K562 (cell line): ENCODE data around the gene DAPK2. TPM values are rescaled to one million over a fixed set of nuclear protein-coding genes. Genes with fewer than 3 reads are reported as not detected.
A peak's percentile ranks its signal among the peaks of the same experiment; 100 is the strongest.

Experiments
- CCNT2 ChIP-seq: IDR thresholded peaks from 2 replicates; pipeline ENCODE4 v1.6.1; 2011; ENCODE audit warnings: borderline replicate concordance, low read depth, mild to moderate bottlenecking, moderate library complexity, mixed read lengths, low read length; ENCODE audit not compliant: insufficient read length; ENCODE audit errors: extremely low read depth
- CREB3L1 ChIP-seq: fragments of 450-650 bp; IDR thresholded peaks from 2 replicates; pipeline ENCODE4 v1.6.1; 2014; ENCODE audit warnings: low read depth, mild to moderate bottlenecking, moderate library complexity, borderline replicate concordance
- CXXC5 ChIP-seq: fragments of 250-450 bp; sonication (Bioruptor Pico); IDR thresholded peaks from 2 replicates; pipeline ENCODE4 v1.8.0; 2022; ENCODE audit warnings: inconsistent platforms, mild to moderate bottlenecking, moderate library complexity
- FOXM1 ChIP-seq, 2 experiments: fragments of 450-650 bp in 1 of 2; sonication (generic) in 1 of 2; formaldehyde crosslinking in 1 of 2; IDR thresholded peaks; 2 replicates each; pipeline versions ENCODE4 v1.6.1 to v1.9.0; 2017 to 2022; ENCODE audit warnings: low read depth in 2 of 2, mild to moderate bottlenecking in 2 of 2, missing genetic modification reagents in 1 of 2, moderate library complexity in 1 of 2
- GABPA ChIP-seq: fragments of 200-800 bp; sonication (Bioruptor generic); conservative IDR thresholded peaks from 2 replicates; pipeline ENCODE4 v1.6.1; 2016; ENCODE audit warnings: low read depth, missing genetic modification characterization, missing compliant biosample characterization
- HNRNPH1 ChIP-seq: fragments of 200-400 bp; formaldehyde crosslinking; optimal IDR thresholded peaks from 2 replicates; pipeline ENCODE3; 2017; ENCODE audit warnings: low read depth, mild to moderate bottlenecking, low read length, moderate library complexity
- JUNB ChIP-seq: fragments of 450-650 bp; formaldehyde crosslinking; conservative IDR thresholded peaks from 2 replicates; pipeline ENCODE4 v1.4.0; 2020; ENCODE audit warnings: mild to moderate bottlenecking
- JUND ChIP-seq, 2 experiments: IDR thresholded peaks; 2 replicates in 1 of 2; 3 replicates in 1 of 2; pipeline ENCODE4 v1.6.1; 2011; ENCODE audit warnings: borderline replicate concordance in 2 of 2, low read depth in 2 of 2, low read length in 2 of 2, improper control_type of control experiment in 1 of 2, missing biosample characterization in 1 of 2, missing genetic modification characterization in 1 of 2, missing genetic modification reagents in 1 of 2
- NEUROD1 ChIP-seq: fragments of 150-350 bp; IDR thresholded peaks from 2 replicates; pipeline ENCODE4 v1.6.1; 2014; ENCODE audit warnings: borderline replicate concordance, low read length, low read depth; ENCODE audit not compliant: partially characterized antibody
- NFE2 ChIP-seq: IDR thresholded peaks from 2 replicates; pipeline ENCODE4 v1.6.1; 2014; ENCODE audit warnings: antibody characterized with exemption, low read depth
- NR2F6 ChIP-seq: fragments of 450-650 bp; formaldehyde crosslinking; IDR thresholded peaks from 2 replicates; pipeline ENCODE4 v1.4.0; 2020; ENCODE audit warnings: mild to moderate bottlenecking
- RUNX1 ChIP-seq: sonication (generic); IDR thresholded peaks from 2 replicates; pipeline ENCODE4 v1.6.1; 2016; ENCODE audit warnings: antibody characterized with exemption, low read depth
- STAT6 ChIP-seq: sonication (generic); formaldehyde crosslinking; IDR thresholded peaks from 2 replicates; pipeline ENCODE4 v1.8.1; 2023; ENCODE audit warnings: mild to moderate bottlenecking, missing genetic modification reagents
- TBL1XR1 ChIP-seq, 2 experiments: IDR thresholded peaks; 2 replicates each; pipeline ENCODE4 v1.6.1; 2012; ENCODE audit warnings: improper control_type of control experiment in 2 of 2, low read length in 2 of 2, mild to moderate bottlenecking in 1 of 2
- TEAD1 ChIP-seq, 2 experiments: fragments of 450-650 bp in 1 of 2; sonication (generic) in 1 of 2; formaldehyde crosslinking; IDR thresholded peaks; 2 replicates each; pipeline versions ENCODE4 v1.4.0 to v1.8.0; 2020 to 2022; ENCODE audit warnings: mild to moderate bottlenecking in 2 of 2, missing genetic modification reagents in 1 of 2
- TEAD4 ChIP-seq, 2 experiments: sonication (generic) in 1 of 2; formaldehyde crosslinking in 1 of 2; IDR thresholded peaks; 2 replicates each; pipeline versions ENCODE4 v1.6.1 to v1.8.0; 2012 to 2022; ENCODE audit warnings: borderline replicate concordance in 1 of 2, inconsistent platforms in 1 of 2, low read length in 1 of 2, mild to moderate bottlenecking in 1 of 2, missing genetic modification reagents in 1 of 2
- ZFX ChIP-seq: sonication (generic); formaldehyde crosslinking; IDR thresholded peaks from 2 replicates; pipeline ENCODE4 v1.8.0; 2022; ENCODE audit warnings: mild to moderate bottlenecking, missing genetic modification reagents, moderate library complexity
- ZNF311 ChIP-seq: fragments of 250-450 bp; sonication (Bioruptor Pico); IDR thresholded peaks from 2 replicates; pipeline ENCODE4 v1.4.0; 2020; ENCODE audit warnings: mild to moderate bottlenecking, moderate library complexity
- ZNF766 ChIP-seq: fragments of 200-800 bp; sonication (Bioruptor generic); conservative IDR thresholded peaks from 2 replicates; pipeline ENCODE4 v1.6.1; 2016; ENCODE audit warnings: missing genetic modification characterization, missing compliant biosample characterization
- polyA plus RNA-seq, 8 experiments: library from polyadenylated mRNA; depleted of rRNA in 4 of 8; stranded (reverse) in 5 of 8; unstranded in 3 of 8; fragments of >200 nt; fragmentation: Nextera tagmentation in 2 of 8; fragmentation: Illumina TruSeq in 1 of 8; extraction: Ambion mirVana in 2 of 8; extraction: Trizol in 1 of 8; gene quantifications; 2 replicates each; pipeline versions ENCODE4 v1.2.1 to v1.2.3, GENCODE V29; 2011 to 2014; ENCODE audit warnings: inconsistent platforms in 1 of 8, missing spikeins in 1 of 8
- total RNA-seq, 7 experiments: library from RNA; depleted of rRNA in 6 of 7; stranded (reverse); fragments of >200 nt in 6 of 7; fragmentation: Illumina TruSeq in 2 of 7; extraction: Trizol in 2 of 7; gene quantifications; 2 replicates each; pipeline versions ENCODE4 v1.2.1 to v1.2.3, GENCODE V29; 2011 to 2021; ENCODE audit warnings: low replicate concordance in 1 of 7
- TF ChIP-seq, protein P1 (sequence below): fragments of 450-650 bp; conservative IDR thresholded peaks from 2 replicates; pipeline ENCODE4 v1.6.1; 2016; ENCODE audit warnings: missing genetic modification characterization, low read depth, mild to moderate bottlenecking, missing compliant biosample characterization, moderate library complexity

The DAPK2 gene
- total and polyA plus RNA-seq, 9 of the 15 experiments (the other 6 are each of a cell fraction or from before 2014, with no cell fraction given): 0.14 to 5.2 (median 2.2) TPM

DNA sequence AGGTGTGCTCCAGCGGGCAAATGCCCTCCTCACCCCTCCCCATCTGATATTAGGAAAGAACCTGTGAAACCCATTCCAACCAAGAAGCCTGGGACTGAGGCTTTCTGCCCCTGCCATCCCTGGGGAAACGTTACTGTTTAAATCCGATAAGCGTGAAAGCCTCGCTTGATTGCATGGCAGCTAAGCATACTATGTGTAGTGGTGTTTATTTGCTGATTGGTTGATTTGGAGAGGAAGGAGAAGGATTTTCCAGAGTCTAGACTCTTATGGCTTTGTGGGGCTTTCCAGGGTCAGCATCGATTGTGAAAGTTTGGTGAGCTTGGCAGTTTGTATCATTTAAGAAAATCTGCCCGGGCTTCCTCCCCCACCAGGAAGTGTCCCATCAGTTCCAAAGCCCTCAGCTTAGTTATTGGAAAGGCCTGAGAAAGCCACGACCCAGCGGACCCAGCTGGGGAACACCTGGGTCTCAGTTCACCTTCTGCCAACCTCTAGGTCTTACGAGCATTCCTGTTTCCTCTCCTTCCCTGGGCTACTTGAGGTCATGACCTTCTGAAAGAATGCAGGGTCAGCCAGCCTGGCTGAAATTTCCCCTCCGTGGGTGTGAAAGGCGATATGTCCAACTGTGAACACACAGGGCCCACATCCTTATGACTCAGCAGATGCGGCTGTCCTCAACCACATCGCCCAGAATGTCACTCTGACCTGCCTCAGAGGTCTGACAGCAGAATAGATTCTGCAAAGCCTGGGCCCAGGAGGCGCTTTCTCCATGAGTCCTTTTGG, 149.8 kb downstream of the DAPK2 start (continued):
- TF ChIP-seq TEAD4 (IDR thresholded peaks at IDR 0.05; ENCODE audit: low read length) (peak; percentile 87), TEAD4 (CRISPR knock-in tag; IDR thresholded peaks at IDR 0.05; ENCODE audit: borderline replicate concordance) (no peak), HNRNPH1 (no peak), CXXC5 (peak; percentile 41), TBL1XR1 (IDR thresholded peaks at IDR 0.05; ENCODE audit: low read length in 2 of 2) (peak in 1 of 2 experiments; percentile 47; a peak in 1 of 4 replicates), NR2F6 (CRISPR knock-in tag) (peak; percentile 41; the same call in 1 of the 2 replicates), JUNB (no peak; the same call in 1 of the 2 replicates), FOXM1 (IDR thresholded peaks at IDR 0.05; ENCODE audit: low read depth) (no peak), FOXM1 (CRISPR knock-in tag; IDR thresholded peaks at IDR 0.05; ENCODE audit: low read depth) (0 out of 2 replicates have a peak, but pooled peaks have one; percentile 37), ZNF766 (CRISPR knock-in tag) (peak; percentile 79), ZFX (CRISPR knock-in tag) (peak; percentile 54), NEUROD1 (peak; percentile 50), CREB3L1 (peak; percentile 75), NFE2 (peak; percentile 100), RUNX1 (0 out of 2 replicates have a peak, but pooled peaks have one; percentile 82), JUND (IDR thresholded peaks at IDR 0.05; ENCODE audit: borderline replicate concordance, low read depth, low read length) (peak; percentile 92), JUND (tag; IDR thresholded peaks at IDR 0.05; ENCODE audit: borderline replicate concordance, low read depth, low read length) (peak; percentile 93; the same call in 2 of the 3 replicates), STAT6 (CRISPR knock-in tag) (no peak), CCNT2 (peak; percentile 47), GABPA (0 out of 2 replicates have a peak, but pooled peaks have one; percentile 7), TEAD1 (CRISPR knock-in tag; IDR thresholded peaks at IDR 0.05) (peak; percentile 89 to 92), ZNF311 (CRISPR knock-in tag) (peak; percentile 69; the same call in 1 of the 2 replicates)
- TF ChIP-seq, protein P1, sequence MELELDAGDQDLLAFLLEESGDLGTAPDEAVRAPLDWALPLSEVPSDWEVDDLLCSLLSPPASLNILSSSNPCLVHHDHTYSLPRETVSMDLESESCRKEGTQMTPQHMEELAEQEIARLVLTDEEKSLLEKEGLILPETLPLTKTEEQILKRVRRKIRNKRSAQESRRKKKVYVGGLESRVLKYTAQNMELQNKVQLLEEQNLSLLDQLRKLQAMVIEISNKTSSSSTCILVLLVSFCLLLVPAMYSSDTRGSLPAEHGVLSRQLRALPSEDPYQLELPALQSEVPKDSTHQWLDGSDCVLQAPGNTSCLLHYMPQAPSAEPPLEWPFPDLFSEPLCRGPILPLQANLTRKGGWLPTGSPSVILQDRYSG (tag): peak; percentile 77; the same call in 1 of the 2 replicates
